Pulmonary artery endothelial cell (primary cell): ENCODE data around the gene CSNK1A1. TPM values are rescaled to one million over a fixed set of nuclear protein-coding genes. Genes with fewer than 3 reads are reported as not detected.

ENCODE experiments used
- total RNA-seq: library from RNA; depleted of rRNA; stranded (reverse); fragments of >200 nt; gene quantifications from 2 replicates; pipeline ENCODE4 v1.2.3, GENCODE V29; 2014

CSNK1A1 gene
- total RNA-seq, 1 donor from 2014 or later, result 486 TPM

Other genes starting within 250 kb of the CSNK1A1 start
- 34.3 and 36.6 TPM in 2 replicates for gene GRPEL2, start 205.9 kb downstream of the CSNK1A1 start, total RNA-seq
- 13.1 and 19.4 TPM in 2 replicates for gene PCYOX1L, start 193.4 kb downstream of the CSNK1A1 start, total RNA-seq
- gene IL17B, start 172.1 kb downstream of the CSNK1A1 start, total RNA-seq, result not detected in 2 replicates
- 7.3 and 9.2 TPM in 2 replicates for gene ARHGEF37, start 30.1 kb upstream of the CSNK1A1 start, total RNA-seq
- gene PPARGC1B, start 178.9 kb upstream of the CSNK1A1 start, total RNA-seq, result 0.53 and 0.81 TPM in 2 replicates